Thoracic aorta (tissue), 2 donors: Measurements from ENCODE around the gene IL37. TPM values are rescaled to one million over a fixed set of nuclear protein-coding genes. Genes with fewer than 3 reads are reported as not detected.
"Not testable (repeated sequence)": the region's sequence is repeated elsewhere in the genome, so short reads cannot be mapped to it uniquely, and the experiment has no call there.

Experiments
- ATAC-seq: fragments of 150-250 bp; one replicate; pipeline ENCODE4 v1.8.0; 2017; ENCODE audit warnings: low read depth; ENCODE audit not compliant: insufficient number of reproducible peaks, low FRiP score
- DNase-seq: peaks from one replicate; pipeline ENCODE4 v3.0.0-alpha.2; 2020; ENCODE audit warnings: low spot score
- H3K27ac ChIP-seq, 2 donors: fragments of 200-600 bp; sonication (generic); 1 replicate in 1 of 2; 2 replicates in 1 of 2; pipeline ENCODE4 v1.5.1; 2016; ENCODE audit warnings: mild to moderate bottlenecking in 2 of 2, moderate library complexity in 2 of 2
- H3K27me3 ChIP-seq: fragments of 200-600 bp; sonication (generic); replicated peaks from 2 replicates; pipeline ENCODE4 v1.6.0; 2016; ENCODE audit warnings: mild to moderate bottlenecking; ENCODE audit not compliant: insufficient read depth
- H3K36me3 ChIP-seq: fragments of 200-600 bp; sonication (generic); one replicate; pipeline ENCODE4 v1.5.1; 2016
- H3K4me1 ChIP-seq, 2 donors: fragments of 200-600 bp; sonication (generic); 1 replicate in 1 of 2; 2 replicates in 1 of 2; pipeline versions ENCODE4 v1.5.1 to v1.6.0; 2016; ENCODE audit warnings: low read depth in 2 of 2, mild to moderate bottlenecking in 1 of 2; ENCODE audit not compliant: control insufficient read depth in 1 of 2
- H3K4me3 ChIP-seq: fragments of 200-600 bp; sonication (generic); 2 replicates; pipeline ENCODE4 v1.5.1; 2016; ENCODE audit warnings: mild to moderate bottlenecking
- H3K9me3 ChIP-seq: fragments of 200-600 bp; sonication (generic); 2 replicates; pipeline ENCODE4 v1.5.1; 2016
- total RNA-seq, 2 donors: library from RNA; depleted of rRNA; stranded (reverse); fragments of >200 nt; gene quantifications; one replicate each; pipeline versions ENCODE4 v1.1.0 to v1.2.3, GENCODE V29; 2016
- TF ChIP-seq, protein P1 (sequence below): fragments of 200-600 bp; sonication (generic); IDR thresholded peaks from one replicate; pipeline ENCODE4 v1.5.1; 2019; ENCODE audit warnings: antibody characterized with exemption

The IL37 gene
- total RNA-seq, 2 donors from 2014 or later: not detected

DNA sequence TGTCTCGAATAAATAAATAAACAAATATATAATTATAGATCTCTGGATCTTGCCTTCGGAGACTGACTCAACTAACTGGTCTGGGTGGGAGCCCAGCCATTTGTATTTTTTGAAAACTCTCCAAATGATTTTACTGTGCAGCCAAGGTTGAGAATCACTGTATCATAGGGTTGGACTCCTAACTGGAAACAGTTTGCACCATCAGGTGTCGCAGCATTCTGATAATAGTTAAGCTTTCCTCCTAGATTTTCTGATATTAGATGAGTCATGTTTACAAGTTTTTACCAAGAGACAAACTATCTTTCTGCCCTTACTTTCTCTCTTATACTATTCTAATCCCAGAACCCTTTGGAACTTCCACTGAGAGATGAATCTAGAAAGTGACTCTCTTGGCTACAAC, 16.8 kb downstream of the IL37 start:
- Histone ChIP-seq H3K27me3 (no peaks in the 10 kb centered on the region), H3K36me3 (no peaks in the 10 kb centered on the region), H3K27ac (no peak overlapping the region), H3K9me3 (no peaks in the 10 kb centered on the region), H3K4me1 (no peaks in the 10 kb centered on the region), H3K4me3 (no peak overlapping the region)
- ATAC-seq (no peak), DNase-seq (no peak)
- TF ChIP-seq, protein P1, sequence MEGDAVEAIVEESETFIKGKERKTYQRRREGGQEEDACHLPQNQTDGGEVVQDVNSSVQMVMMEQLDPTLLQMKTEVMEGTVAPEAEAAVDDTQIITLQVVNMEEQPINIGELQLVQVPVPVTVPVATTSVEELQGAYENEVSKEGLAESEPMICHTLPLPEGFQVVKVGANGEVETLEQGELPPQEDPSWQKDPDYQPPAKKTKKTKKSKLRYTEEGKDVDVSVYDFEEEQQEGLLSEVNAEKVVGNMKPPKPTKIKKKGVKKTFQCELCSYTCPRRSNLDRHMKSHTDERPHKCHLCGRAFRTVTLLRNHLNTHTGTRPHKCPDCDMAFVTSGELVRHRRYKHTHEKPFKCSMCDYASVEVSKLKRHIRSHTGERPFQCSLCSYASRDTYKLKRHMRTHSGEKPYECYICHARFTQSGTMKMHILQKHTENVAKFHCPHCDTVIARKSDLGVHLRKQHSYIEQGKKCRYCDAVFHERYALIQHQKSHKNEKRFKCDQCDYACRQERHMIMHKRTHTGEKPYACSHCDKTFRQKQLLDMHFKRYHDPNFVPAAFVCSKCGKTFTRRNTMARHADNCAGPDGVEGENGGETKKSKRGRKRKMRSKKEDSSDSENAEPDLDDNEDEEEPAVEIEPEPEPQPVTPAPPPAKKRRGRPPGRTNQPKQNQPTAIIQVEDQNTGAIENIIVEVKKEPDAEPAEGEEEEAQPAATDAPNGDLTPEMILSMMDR: no peak

DNA sequence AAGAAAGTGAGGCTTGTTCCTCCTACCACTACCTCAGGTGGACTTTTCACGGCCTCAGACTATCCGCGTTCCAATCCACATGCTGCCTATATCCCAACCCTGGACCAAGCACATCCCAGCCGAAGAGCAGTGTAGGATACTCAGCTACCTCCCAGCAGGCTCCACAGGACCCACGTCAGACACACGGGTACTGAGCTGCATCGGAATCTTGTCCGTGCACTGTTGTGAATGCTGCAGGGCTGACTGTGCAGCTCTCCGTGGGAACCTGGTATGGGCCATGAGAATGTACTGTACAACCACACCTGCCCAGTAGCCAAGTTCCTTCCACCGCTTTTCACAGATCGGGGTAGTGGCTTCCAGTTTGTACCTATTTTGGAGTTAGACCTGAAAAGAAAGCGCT, 22.3 kb downstream of the IL37 start:
- Histone ChIP-seq H3K27ac (no peak overlapping the region), H3K4me3 (no peak overlapping the region), H3K4me1 (no peaks in the 10 kb centered on the region), H3K9me3 (no peaks in the 10 kb centered on the region), H3K27me3 (no peaks in the 10 kb centered on the region), H3K36me3 (no peaks in the 10 kb centered on the region)
- DNase-seq (no peak), ATAC-seq (no peak)
- TF ChIP-seq, protein P1: no peak

DNA sequence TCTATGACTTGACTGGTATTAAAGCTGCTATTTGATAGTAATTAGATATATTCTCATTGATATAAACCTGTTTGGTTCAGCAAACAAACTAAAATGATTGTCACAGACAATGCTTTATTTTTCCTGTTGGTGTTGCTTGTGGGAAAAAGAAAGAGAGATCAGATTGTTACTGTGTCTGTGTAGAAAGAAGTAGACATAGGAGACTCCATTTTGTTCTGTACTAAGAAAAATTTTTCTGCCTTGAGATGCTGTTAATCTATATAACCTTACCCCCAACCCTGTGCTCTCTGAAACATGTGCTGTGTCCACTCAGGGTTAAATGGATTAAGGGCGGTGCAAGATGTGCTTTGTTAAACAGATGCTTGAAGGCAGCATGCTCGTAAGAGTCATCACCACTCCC, 23.2 kb downstream of the IL37 start:
- H3K27ac ChIP-seq, DNase-seq, H3K27me3 ChIP-seq, H3K4me1 ChIP-seq, H3K4me3 ChIP-seq, H3K9me3 ChIP-seq, H3K36me3 ChIP-seq, ATAC-seq: not testable (repeated sequence)

- ATAC-seq (no peak), DNase-seq (no peak)
- H3K4me3 ChIP-seq: no peak overlapping the region
- no peaks in the 10 kb centered on the region for H3K4me1 ChIP-seq
- no peaks in the 10 kb centered on the region for H3K27me3 ChIP-seq
- TF ChIP-seq, protein P1: no peak
- no peaks in the 10 kb centered on the region for H3K36me3 ChIP-seq
- H3K27ac ChIP-seq: no peak overlapping the region
- no peaks in the 10 kb centered on the region for H3K9me3 ChIP-seq
These were observed 25.9 kb downstream of the IL37 start for GRCh38 chr2:112936927-112937232.

- ATAC-seq (no peak), DNase-seq (no peak)
- Histone ChIP-seq H3K4me1 (no peaks in the 10 kb centered on the region), H3K27ac (no peak overlapping the region), H3K4me3 (no peak overlapping the region), H3K36me3 (no peaks in the 10 kb centered on the region), H3K9me3 (no peaks in the 10 kb centered on the region), H3K27me3 (no peaks in the 10 kb centered on the region)
- TF ChIP-seq, protein P1: no peak
These were observed 27.9 kb downstream of the IL37 start for GRCh38 chr2:112938904-112939303.

- Histone ChIP-seq H3K4me3 (no peak overlapping the region), H3K27ac (no peak overlapping the region), H3K9me3 (no peaks in the 10 kb centered on the region), H3K4me1 (no peaks in the 10 kb centered on the region), H3K27me3 (no peaks in the 10 kb centered on the region), H3K36me3 (no peaks in the 10 kb centered on the region)
- ATAC-seq (no peak), DNase-seq (no peak)
- TF ChIP-seq, protein P1: no peak
These were observed 28.5 kb downstream of the IL37 start for GRCh38 chr2:112939425-112939824.
